MG63 (cell line): ENCODE data around the gene FAM219B. TPM values are rescaled to one million over a fixed set of nuclear protein-coding genes. Genes with fewer than 3 reads are reported as not detected.
"Not testable (repeated sequence)": the region's sequence is repeated elsewhere in the genome, so short reads cannot be mapped to it uniquely, and the experiment has no call there.

Experiments
- DNase-seq: peaks from one replicate; pipeline ENCODE4 v3.0.0-alpha.2; 2020
- H3K27me3 ChIP-seq: fragments of 250-450 bp; sonication (Bioruptor Pico); 2 replicates; pipeline ENCODE4 v1.5.1; 2020; ENCODE audit warnings: mild to moderate bottlenecking, moderate library complexity
- H3K36me3 ChIP-seq: fragments of 250-450 bp; sonication (Bioruptor Pico); 2 replicates; pipeline ENCODE4 v1.5.1; 2020; ENCODE audit warnings: mild to moderate bottlenecking, moderate library complexity
- H3K4me3 ChIP-seq: fragments of 250-450 bp; sonication (Bioruptor Pico); 2 replicates; pipeline ENCODE4 v1.5.1; 2020; ENCODE audit warnings: mild to moderate bottlenecking, moderate library complexity
- H3K9me3 ChIP-seq: fragments of 250-450 bp; sonication (Bioruptor Pico); 2 replicates; pipeline ENCODE4 v1.5.1; 2020; ENCODE audit warnings: mild to moderate bottlenecking, moderate library complexity
- total RNA-seq: library from RNA; depleted of rRNA; stranded (reverse); fragments of >200 nt; shearing (Covaris generic); gene quantifications from 2 replicates; pipeline ENCODE4 v1.2.3, GENCODE V29; 2014; ENCODE audit warnings: low replicate concordance

FAM219B gene
- total RNA-seq, 1 experiment from 2014 or later: 22.6 TPM

- Histone ChIP-seq H3K4me3 (peak within 1 kb of the TSS; percentile 87), H3K27me3 (no peaks in the 10 kb centered on the region), H3K9me3 (no peaks in the 10 kb centered on the region), H3K36me3 (peaks cover 23% of the 10 kb centered on the region)
- DNase-seq: peak; percentile 90
Observed at GRCh38 chr15:74889883-74890664, 16.6 kb downstream of the FAM219B start, which contains the start of gene MPI. Gene MPI, plus strand, starts transcription at chr15:74890042. Its CDS starts 32 bp downstream, at chr15:74890074.

GRCh38 chr15:74889390-74889882 is 17.2 kb downstream of the FAM219B start:
- Histone ChIP-seq H3K36me3 (peaks cover 23% of the 10 kb centered on the region), H3K4me3 (peak overlapping the region; percentile 87), H3K27me3 (no peaks in the 10 kb centered on the region), H3K9me3 (no peaks in the 10 kb centered on the region)
- DNase-seq: peak; percentile 53

- Histone ChIP-seq H3K9me3 (no peaks in the 10 kb centered on the region), H3K4me3 (no peak overlapping the region; the same call in 1 of the 2 replicates), H3K27me3 (no peaks in the 10 kb centered on the region), H3K36me3 (peaks cover 23% of the 10 kb centered on the region)
- no peak for DNase-seq
Observed at GRCh38 chr15:74888716-74889115, 17.9 kb downstream of the FAM219B start.

- H3K27me3 ChIP-seq, H3K4me3 ChIP-seq, DNase-seq, H3K9me3 ChIP-seq: not testable (repeated sequence)
- peaks cover 15% of the 10 kb centered on the region for H3K36me3 ChIP-seq
Observed at GRCh38 chr15:74887537-74888193, 19.0 kb downstream of the FAM219B start.

GRCh38 chr15:74885461-74885860 is 21.2 kb downstream of the FAM219B start:
- Histone ChIP-seq H3K9me3 (0 out of 2 replicates have a peak, but pooled peaks cover 2% of the 10 kb centered on the region), H3K4me3 (no peak overlapping the region), H3K27me3 (no peaks in the 10 kb centered on the region), H3K36me3 (no peaks in the 10 kb centered on the region)
- DNase-seq: no peak

GRCh38 chr15:74884428-74885223 is 22.0 kb downstream of the FAM219B start:
- Histone ChIP-seq H3K36me3 (no peaks in the 10 kb centered on the region), H3K4me3 (no peak overlapping the region), H3K9me3 (0 out of 2 replicates have a peak, but pooled peaks cover 2% of the 10 kb centered on the region), H3K27me3 (no peaks in the 10 kb centered on the region)
- DNase-seq: peak; percentile 30

- no peak for DNase-seq
- H3K27me3 ChIP-seq: no peaks in the 10 kb centered on the region
- no peak overlapping the region for H3K4me3 ChIP-seq
- H3K36me3 ChIP-seq: no peaks in the 10 kb centered on the region
- 0 out of 2 replicates have a peak, but pooled peaks cover 2% of the 10 kb centered on the region for H3K9me3 ChIP-seq
Observed at GRCh38 chr15:74882528-74882927, 24.1 kb downstream of the FAM219B start.

GRCh38 chr15:74878273-74878672 is 28.4 kb downstream of the FAM219B start:
- H3K9me3 ChIP-seq: 0 out of 2 replicates have a peak, but pooled peaks cover 2% of the 10 kb centered on the region
- no peak for DNase-seq
- H3K4me3 ChIP-seq: no peak overlapping the region
- no peaks in the 10 kb centered on the region for H3K27me3 ChIP-seq
- no peaks in the 10 kb centered on the region for H3K36me3 ChIP-seq

- H3K4me3 ChIP-seq: peak overlapping the region; percentile 91
- peaks cover 9% of the 10 kb centered on the region for H3K36me3 ChIP-seq
- H3K9me3 ChIP-seq: no peaks in the 10 kb centered on the region
- no peaks in the 10 kb centered on the region for H3K27me3 ChIP-seq
- DNase-seq: no peak
Observed at GRCh38 chr15:74873756-74874424, 32.8 kb downstream of the FAM219B start.

GRCh38 chr15:74873036-74873755 is 33.5 kb downstream of the FAM219B start, which contains the start of gene SCAMP2:
Gene SCAMP2, minus strand, starts transcription at chr15:74873365. Its CDS starts 110 bp downstream, at chr15:74873255.
- Histone ChIP-seq H3K9me3 (no peaks in the 10 kb centered on the region), H3K36me3 (peaks cover 13% of the 10 kb centered on the region), H3K27me3 (no peaks in the 10 kb centered on the region), H3K4me3 (peak within 1 kb of the TSS; percentile 91)
- peak; percentile 97 for DNase-seq

- no peaks in the 10 kb centered on the region for H3K27me3 ChIP-seq
- no peak for DNase-seq
- H3K36me3 ChIP-seq: peaks cover 13% of the 10 kb centered on the region
- H3K9me3 ChIP-seq: no peaks in the 10 kb centered on the region
- peak overlapping the region; percentile 91 for H3K4me3 ChIP-seq
Observed at GRCh38 chr15:74872702-74873035, 34.0 kb downstream of the FAM219B start.

- Histone ChIP-seq H3K36me3 (peaks cover 18% of the 10 kb centered on the region), H3K9me3 (no peaks in the 10 kb centered on the region), H3K4me3 (no peak overlapping the region), H3K27me3 (no peaks in the 10 kb centered on the region)
- no peak for DNase-seq
Observed at GRCh38 chr15:74870436-74871215, 36.0 kb downstream of the FAM219B start.

- H3K4me3 ChIP-seq: no peak overlapping the region
- DNase-seq: peak; percentile 28
Observed at GRCh38 chr15:74869726-74870407, 36.8 kb downstream of the FAM219B start.

GRCh38 chr15:74869372-74869725 is 37.3 kb downstream of the FAM219B start:
- Histone ChIP-seq H3K9me3 (no peaks in the 10 kb centered on the region), H3K36me3 (peaks cover 21% of the 10 kb centered on the region), H3K4me3 (no peak overlapping the region), H3K27me3 (no peaks in the 10 kb centered on the region)
- DNase-seq: no peak

More at GRCh38 chr15:74869726-74870407, 36.8 kb downstream of the FAM219B start:
- Histone ChIP-seq H3K36me3 (peaks cover 18% of the 10 kb centered on the region), H3K9me3 (no peaks in the 10 kb centered on the region), H3K27me3 (no peaks in the 10 kb centered on the region)
